NCI-H526 treated with DMSO at 0.1 percent for 48 hours (cell line): ENCODE measurements around the gene BOC.

Experiments used
- DNase-seq: peaks from one replicate; lab custom pipeline; 2025; lab: John Stamatoyannopoulos, UW

Gene BOC

GRCh38 chr3:113287803-113288648 is 76.7 kb downstream of the BOC start:
- peak; percentile 3 for DNase-seq

GRCh38 chr3:113288881-113289280 is 77.5 kb downstream of the BOC start:
- no peak for DNase-seq

GRCh38 chr3:113291572-113291971 is 80.2 kb downstream of the BOC start:
- DNase-seq: no peak

- no peak for DNase-seq
These were observed 81.6 kb downstream of the BOC start for GRCh38 chr3:113292933-113293332.

GRCh38 chr3:113293348-113293747 is 82.0 kb downstream of the BOC start:
- no peak for DNase-seq

GRCh38 chr3:113295463-113295862 is 84.1 kb downstream of the BOC start:
- DNase-seq: no peak

GRCh38 chr3:113297287-113297686 is 85.9 kb downstream of the BOC start:
- no peak for DNase-seq

GRCh38 chr3:113297841-113298240 is 86.5 kb downstream of the BOC start:
- DNase-seq: no peak

GRCh38 chr3:113300596-113300995 is 89.2 kb downstream of the BOC start:
- DNase-seq: no peak

- no peak for DNase-seq
These were observed 92.7 kb downstream of the BOC start for GRCh38 chr3:113304102-113304501.

- DNase-seq: no peak
These were observed 93.6 kb downstream of the BOC start for GRCh38 chr3:113304856-113305540.

GRCh38 chr3:113310960-113311359 is 99.6 kb downstream of the BOC start:
- no peak for DNase-seq

GRCh38 chr3:113312416-113312815 is 101.1 kb downstream of the BOC start:
- DNase-seq: no peak

GRCh38 chr3:113314923-113315322 is 103.6 kb downstream of the BOC start:
- DNase-seq: no peak

GRCh38 chr3:113329757-113330156 is 118.4 kb downstream of the BOC start:
- no peak for DNase-seq

GRCh38 chr3:113330742-113331141 is 119.4 kb downstream of the BOC start:
- no peak for DNase-seq

GRCh38 chr3:113331187-113331586 is 119.8 kb downstream of the BOC start:
- DNase-seq: no peak
